Heart right ventricle (tissue), 16 donors: ENCODE measurements around the gene SH3TC1. TPM values are rescaled to one million over a fixed set of nuclear protein-coding genes. Genes with fewer than 3 reads are reported as not detected.

ENCODE experiments used
- ATAC-seq, 8 donors: fragments of 200-7000 bp; cut with Tn5 transposase; one replicate each; pipeline ENCODE4 v1.9.1; 2020; ENCODE audit warnings: mild to moderate bottlenecking in 8 of 8, moderate library complexity in 8 of 8, moderate number of reproducible peaks in 1 of 8
- DNase-seq, 2 donors: peaks; one replicate each; pipeline ENCODE4 v3.0.0-alpha.2; 2020
- H3K27ac ChIP-seq, 10 donors: fragments of 200-600 bp; sonication (generic) in 2 of 10; one replicate each; pipeline versions ENCODE4 v1.5.0 to v1.8.0; 2020 to 2022; ENCODE audit warnings: mild to moderate bottlenecking in 3 of 10
- H3K27me3 ChIP-seq, 7 donors: fragments of 200-600 bp; one replicate each; pipeline ENCODE4 v1.8.0; 2021 to 2022; ENCODE audit warnings: mild to moderate bottlenecking in 2 of 7
- H3K36me3 ChIP-seq, 9 donors: fragments of 200-600 bp; sonication (generic) in 1 of 9; one replicate each; pipeline versions ENCODE4 v1.5.0 to v1.8.0; 2020 to 2022; ENCODE audit warnings: mild to moderate bottlenecking in 2 of 9
- H3K4me1 ChIP-seq, 9 donors: fragments of 200-600 bp; sonication (generic) in 1 of 9; one replicate each; pipeline versions ENCODE4 v1.5.0 to v1.8.0; 2020 to 2022; ENCODE audit warnings: mild to moderate bottlenecking in 4 of 9
- H3K4me3 ChIP-seq, 10 donors: fragments of 200-600 bp; sonication (generic) in 2 of 10; one replicate each; pipeline versions ENCODE4 v1.5.0 to v1.8.0; 2020 to 2022; ENCODE audit warnings: mild to moderate bottlenecking in 7 of 10, moderate library complexity in 2 of 10
- H3K9me3 ChIP-seq, 11 donors: fragments of 200-600 bp in 10 of 11; sonication (generic) in 2 of 11; one replicate each; pipeline versions ENCODE4 v1.5.0 to v1.8.0; 2013 to 2022; ENCODE audit warnings: mild to moderate bottlenecking in 2 of 11, control low read depth in 1 of 11, moderate library complexity in 1 of 11
- WGBS, 2 donors: extraction: QIAGEN DNeasy Blood & Tissue Kit; methylation state at CpG; one replicate each; pipeline ENCODE4 v1.1.7; 2013; ENCODE audit warnings: inconsistent platforms in 1 of 2; 5-methylcytosine and 5-hydroxymethylcytosine counted together
- intact Hi-C, 10 donors: fragments of 100-400 bp; cut with DNase I; formaldehyde crosslinking; loops; one replicate each; pipeline versions ENCODE4 v1.11.1 to v1.14.2; 2022
- polyA plus RNA-seq, 2 donors: library from polyadenylated mRNA; stranded (reverse); fragments of 200-250 nt; gene quantifications; one replicate each; pipeline ENCODE4 v1.2.3, GENCODE V29; 2013
- total RNA-seq, 10 donors: library from RNA; stranded (reverse); fragmentation: NEBNext Ultra II Directional in 3 of 10; extraction: Animal tissue kit (Norgen Biotek cat#: 25700) in 3 of 10; gene quantifications; one replicate each; pipeline versions ENCODE4 v1.2.1 to v1.2.4, GENCODE V29; 2021 to 2023
- TF ChIP-seq, protein P1 (sequence below), 9 donors: fragments of 200-600 bp; sonication (generic) in 2 of 9; IDR thresholded peaks; one replicate each; pipeline versions ENCODE4 v1.5.0 to v1.8.0; 2021 to 2022; ENCODE audit warnings: antibody characterized with exemption in 9 of 9, mild to moderate bottlenecking in 5 of 9, moderate library complexity in 1 of 9
- donor health status: Arrhythmogenic right ventricular cardiomyopathy.
- donor health status: ischemic (EF 13 %, LVEDD 7.1; RV severe dilation, severe dysfunction).
- donor health status: healthy with polysubstance abuse.
- donor health status: DM: no; HTN: yes; CAD: no.
- donor health status: DM: no; HTN: no; CAD: no.
- donor health status: ischemic (EF 25% LVEDD 6.9; RV normal size, moderate dysfunction).
- donor health status: ischemic (EF 25% LVEDD 5.7; RV mildly dilated, moderate dysfunction).
- donor health status: healthy.
- donor health status: DM: yes; HTN: yes; CAD: no.
- donor health status: Ischemic cardiomyopathy.
- donor health status: ischemic (EF 35%, LVEDD 5.7; RV mildly dilated, moderate dysfunction).
- donor health status: nonischemic (EF 11% LVEDD 7.7; RV severe dilation, severe dysfunction).
- donor health status: DM: yes; HTN: yes; CAD: no.
- donor health status: PGD.
- donor health status: ischemic (EF 29% LVEDD 5.4; RV normal size, mild dysfunction).
- donor health status: nonischemic (EF 23%, LVEDD 6.1; RV moderate dilation, normal function).

Gene SH3TC1
- total and polyA plus RNA-seq, 12 donors = 7.4 to 22.8 (median 11.2) TPM

DNA sequence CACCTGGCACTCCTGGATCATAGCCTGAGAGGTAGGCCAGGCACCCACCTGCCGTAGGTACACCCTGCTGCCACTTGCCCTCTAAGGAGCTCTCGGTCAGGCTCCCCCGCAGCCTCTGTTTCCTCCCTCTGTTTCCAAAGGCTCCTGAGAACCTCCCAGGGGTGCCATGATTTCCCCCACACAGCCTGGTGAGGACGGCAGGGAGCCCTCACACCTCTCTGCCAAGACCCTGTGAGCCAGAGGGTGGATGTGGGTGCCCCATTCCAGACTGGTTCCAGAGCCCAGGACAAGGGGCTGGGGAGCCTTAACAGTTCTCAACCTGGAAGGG is 38.9 kb upstream of the SH3TC1 start:
- no peak for DNase-seq

DNA sequence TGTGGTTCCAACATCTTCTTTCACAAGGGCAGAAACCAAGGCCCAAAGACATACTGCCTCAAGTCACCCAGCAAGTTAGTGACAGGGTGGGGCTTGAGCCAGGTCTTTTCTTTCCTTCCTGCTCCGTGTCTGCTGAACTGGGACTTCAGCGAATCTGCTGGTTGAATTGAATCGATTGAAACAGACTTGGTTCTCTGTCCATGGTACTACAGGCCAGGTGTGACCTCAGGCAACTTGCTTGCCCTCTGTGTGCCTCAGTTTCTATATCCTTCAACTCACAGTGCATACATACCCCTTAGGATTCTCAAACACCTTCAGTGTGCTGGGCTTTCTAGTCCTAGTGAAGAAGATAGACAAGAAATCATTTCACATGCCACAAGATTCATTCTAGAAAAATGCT is 38.5 kb upstream of the SH3TC1 start:
- Histone ChIP-seq H3K36me3 (no peaks in the 10 kb centered on the region), H3K4me3 (no peak overlapping the region), H3K27ac (no peak overlapping the region), H3K27me3 (peaks cover 0 to 22% (median 6%) of the 10 kb centered on the region in 7 donors), H3K4me1 (peaks cover 9 to 38% (median 23%) of the 10 kb centered on the region in 9 donors), H3K9me3 (no peaks in the 10 kb centered on the region)
- DNase-seq (no peak), ATAC-seq (no peak)
- intact Hi-C loops = no loop called here
- 63 to 69% methylated on average over 3 of the region's 3 CpGs for WGBS, 2 donors
- TF ChIP-seq, protein P1, sequence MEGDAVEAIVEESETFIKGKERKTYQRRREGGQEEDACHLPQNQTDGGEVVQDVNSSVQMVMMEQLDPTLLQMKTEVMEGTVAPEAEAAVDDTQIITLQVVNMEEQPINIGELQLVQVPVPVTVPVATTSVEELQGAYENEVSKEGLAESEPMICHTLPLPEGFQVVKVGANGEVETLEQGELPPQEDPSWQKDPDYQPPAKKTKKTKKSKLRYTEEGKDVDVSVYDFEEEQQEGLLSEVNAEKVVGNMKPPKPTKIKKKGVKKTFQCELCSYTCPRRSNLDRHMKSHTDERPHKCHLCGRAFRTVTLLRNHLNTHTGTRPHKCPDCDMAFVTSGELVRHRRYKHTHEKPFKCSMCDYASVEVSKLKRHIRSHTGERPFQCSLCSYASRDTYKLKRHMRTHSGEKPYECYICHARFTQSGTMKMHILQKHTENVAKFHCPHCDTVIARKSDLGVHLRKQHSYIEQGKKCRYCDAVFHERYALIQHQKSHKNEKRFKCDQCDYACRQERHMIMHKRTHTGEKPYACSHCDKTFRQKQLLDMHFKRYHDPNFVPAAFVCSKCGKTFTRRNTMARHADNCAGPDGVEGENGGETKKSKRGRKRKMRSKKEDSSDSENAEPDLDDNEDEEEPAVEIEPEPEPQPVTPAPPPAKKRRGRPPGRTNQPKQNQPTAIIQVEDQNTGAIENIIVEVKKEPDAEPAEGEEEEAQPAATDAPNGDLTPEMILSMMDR (IDR thresholded peaks at IDR 0.05) = no peak

More for the DNA sequence above, 38.9 kb upstream of the SH3TC1 start:
- H3K4me1 ChIP-seq = peaks cover 9 to 35% (median 23%) of the 10 kb centered on the region in 9 donors
- intact Hi-C loops = no loop called here
- no peaks in the 10 kb centered on the region for H3K9me3 ChIP-seq
- no peak for ATAC-seq
- no peak overlapping the region for H3K27ac ChIP-seq
- H3K36me3 ChIP-seq = no peaks in the 10 kb centered on the region
- TF ChIP-seq, protein P1 (IDR thresholded peaks at IDR 0.05) = no peak
- 93% methylated on average over 4 of the region's 4 CpGs for WGBS, 2 donors
- no peak overlapping the region for H3K4me3 ChIP-seq
- H3K27me3 ChIP-seq = peaks cover 0 to 22% (median 6%) of the 10 kb centered on the region in 7 donors

DNA sequence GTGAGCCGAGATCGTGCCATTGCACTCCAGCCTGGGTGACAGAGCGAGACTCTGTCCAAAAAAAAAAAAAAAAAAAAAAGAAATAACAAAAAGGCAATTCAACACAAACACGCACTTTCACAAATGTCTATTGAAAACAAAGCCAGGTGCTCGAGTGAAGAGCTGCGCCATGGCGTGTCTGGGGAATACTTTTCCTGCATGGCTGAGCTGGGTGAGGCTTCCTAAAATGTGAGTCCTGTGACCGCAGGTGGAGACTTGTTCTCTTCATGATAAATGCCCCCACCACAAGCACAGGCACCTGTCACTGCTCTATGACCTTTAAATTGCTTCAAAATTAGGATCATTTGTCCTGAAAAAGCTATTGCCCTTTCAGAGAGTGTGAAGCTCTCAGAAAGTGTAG is 36.5 kb upstream of the SH3TC1 start:
- H3K27me3 ChIP-seq = peaks cover 0 to 9% (median 5%) of the 10 kb centered on the region in 7 donors
- TF ChIP-seq, protein P1 (IDR thresholded peaks at IDR 0.05) = no peak
- H3K9me3 ChIP-seq = no peaks in the 10 kb centered on the region
- no peaks in the 10 kb centered on the region for H3K36me3 ChIP-seq
- DNase-seq = peak in 1 of 2 donors; percentile 0
- WGBS, 2 donors = 86 to 88% methylated on average over 8 of the region's 8 CpGs
- peaks cover 8 to 29% (median 19%) of the 10 kb centered on the region in 9 donors for H3K4me1 ChIP-seq
- no peak overlapping the region for H3K27ac ChIP-seq
- intact Hi-C loops = no loop called here
- H3K4me3 ChIP-seq = no peak overlapping the region
- ATAC-seq = no peak

- H3K4me1 ChIP-seq = peaks cover 4 to 27% (median 15%) of the 10 kb centered on the region in 9 donors
- TF ChIP-seq, protein P1 (IDR thresholded peaks at IDR 0.05) = no peak
- peaks cover 0 to 2% (median 0%) of the 10 kb centered on the region in 11 donors for H3K9me3 ChIP-seq
- ATAC-seq (no peak), DNase-seq (no peak)
- WGBS, 2 donors = 85% methylated on average over 7 of the region's 7 CpGs
- no peaks in the 10 kb centered on the region for H3K36me3 ChIP-seq
- peaks cover 0 to 5% (median 1%) of the 10 kb centered on the region in 7 donors for H3K27me3 ChIP-seq
- intact Hi-C loops = no loop called here
- no peak overlapping the region for H3K4me3 ChIP-seq
- H3K27ac ChIP-seq = no peak overlapping the region
Observed at GRCh38 chr4:8163026-8163425, 36.1 kb upstream of the SH3TC1 start.
